ENCODE measurements around the gene ZNF417. TPM values are rescaled to one million over a fixed set of nuclear protein-coding genes. Genes with fewer than 3 reads are reported as not detected.

Gene ZNF417
- total RNA-seq, 1 donor from 2014 or later, result 16.2 TPM

GRCh38 chr19:57947419-57948134, 31.2 kb upstream of the ZNF417 start, which contains the start of gene ZNF256:
TSS of gene ZNF256 (minus strand) at chr19:57947706. CDS start at chr19:57947474, 232 bp downstream.
- no peak for TF ChIP-seq EZH2 (IDR thresholded peaks at IDR 0.05; ENCODE audit: insufficient read depth, low read length)
- TF ChIP-seq CTCF (IDR thresholded peaks at IDR 0.05; ENCODE audit: insufficient read depth, low read depth, low read length), result peak; percentile 52
- peak within 1 kb of the TSS; percentile 77 for H3K27ac Mint-ChIP-seq (ENCODE audit: unreplicated experiment)
- peak; percentile 9 for FAIRE-seq

GRCh38 chr19:57947088-57947418, 30.7 kb upstream of the ZNF417 start:
- peaks cover 38% of the 10 kb centered on the region for H3K9me3 Mint-ChIP-seq (ENCODE audit: unreplicated experiment)
- no peak for TF ChIP-seq EZH2 (IDR thresholded peaks at IDR 0.05; ENCODE audit: insufficient read depth, low read length)
- TF ChIP-seq CTCF (IDR thresholded peaks at IDR 0.05; ENCODE audit: insufficient read depth, low read depth, low read length), result no peak
- peaks cover 6% of the 10 kb centered on the region for H3K4me1 ChIP-seq (ENCODE audit: insufficient read depth, low read length)
- no peaks in the 10 kb centered on the region for H3K27me3 ChIP-seq (ENCODE audit: insufficient read depth, low read length)
- no peak overlapping the region for H3K27ac Mint-ChIP-seq (ENCODE audit: unreplicated experiment)
- H3K4me2 ChIP-seq (ENCODE audit: low read length), result peak overlapping the region; percentile 96
- FAIRE-seq (no peak), DNase-seq (ENCODE audit: low read depth) (no peak)
- peak overlapping the region; percentile 48 for H3K27ac ChIP-seq (ENCODE audit: low read depth, low read length)
- peak overlapping the region; percentile 80 for H3K4me3 ChIP-seq (ENCODE audit: insufficient read depth, low read depth, low read length)
- H3K36me3 ChIP-seq (ENCODE audit: insufficient read depth, low read length), result peaks cover 10% of the 10 kb centered on the region
- H3K4me1 Mint-ChIP-seq (ENCODE audit: low read depth, unreplicated experiment), result peaks cover 9% of the 10 kb centered on the region
- peaks cover 36% of the 10 kb centered on the region for H3K9me3 ChIP-seq (ENCODE audit: insufficient read depth, low read depth, low read length)
- H3K36me3 Mint-ChIP-seq (ENCODE audit: low read depth, unreplicated experiment), result peaks cover 33% of the 10 kb centered on the region
- peak overlapping the region; percentile 96 for H3K4me3 Mint-ChIP-seq (ENCODE audit: unreplicated experiment)
- H4K20me1 ChIP-seq (ENCODE audit: insufficient read depth, low read length), result peaks cover 8% of the 10 kb centered on the region
- H3K9ac ChIP-seq (ENCODE audit: low read length), result peak overlapping the region; percentile 87
- peak overlapping the region; percentile 91 for H2AFZ ChIP-seq (ENCODE audit: low read depth, low read length)
- no peaks in the 10 kb centered on the region for H3K27me3 Mint-ChIP-seq (ENCODE audit: low read depth, unreplicated experiment)
- H3K79me2 ChIP-seq (ENCODE audit: insufficient read depth, low read length), result peaks cover 49% of the 10 kb centered on the region

More at GRCh38 chr19:57947419-57948134, 31.2 kb upstream of the ZNF417 start, which contains the start of gene ZNF256:
- Histone ChIP-seq H4K20me1 (ENCODE audit: insufficient read depth, low read length) (peaks cover 8% of the 10 kb centered on the region), H2AFZ (ENCODE audit: low read depth, low read length) (peak within 1 kb of the TSS; percentile 91), H3K9ac (ENCODE audit: low read length) (peak within 1 kb of the TSS; percentile 87), H3K79me2 (ENCODE audit: insufficient read depth, low read length) (peaks cover 45% of the 10 kb centered on the region), H3K27me3 (ENCODE audit: insufficient read depth, low read length) (no peaks in the 10 kb centered on the region), H3K9me3 (ENCODE audit: insufficient read depth, low read depth, low read length) (peaks cover 31% of the 10 kb centered on the region), H3K27ac (ENCODE audit: low read depth, low read length) (peak within 1 kb of the TSS; percentile 48), H3K36me3 (ENCODE audit: insufficient read depth, low read length) (peaks cover 4% of the 10 kb centered on the region), H3K4me2 (ENCODE audit: low read length) (peak within 1 kb of the TSS; percentile 96), H3K4me3 (ENCODE audit: insufficient read depth, low read depth, low read length) (peak within 1 kb of the TSS; percentile 80), H3K4me1 (ENCODE audit: insufficient read depth, low read length) (peaks cover 6% of the 10 kb centered on the region)
- Mint-ChIP-seq H3K9me3 (ENCODE audit: unreplicated experiment) (peaks cover 34% of the 10 kb centered on the region), H3K4me1 (ENCODE audit: low read depth, unreplicated experiment) (peaks cover 9% of the 10 kb centered on the region), H3K27me3 (ENCODE audit: low read depth, unreplicated experiment) (no peaks in the 10 kb centered on the region), H3K4me3 (ENCODE audit: unreplicated experiment) (peak within 1 kb of the TSS; percentile 96), H3K36me3 (ENCODE audit: low read depth, unreplicated experiment) (peaks cover 28% of the 10 kb centered on the region)
- DNase-seq (ENCODE audit: low read depth), result peak; percentile 93

- H3K36me3 ChIP-seq (ENCODE audit: insufficient read depth, low read length), result peaks cover 17% of the 10 kb centered on the region
- H3K79me2 ChIP-seq (ENCODE audit: insufficient read depth, low read length), result peaks cover 49% of the 10 kb centered on the region
- Mint-ChIP-seq H3K27me3 (ENCODE audit: low read depth, unreplicated experiment) (no peaks in the 10 kb centered on the region), H3K4me1 (ENCODE audit: low read depth, unreplicated experiment) (peaks cover 9% of the 10 kb centered on the region), H3K27ac (ENCODE audit: unreplicated experiment) (peak overlapping the region; percentile 3), H3K9me3 (ENCODE audit: unreplicated experiment) (peaks cover 42% of the 10 kb centered on the region), H3K4me3 (ENCODE audit: unreplicated experiment) (peak overlapping the region; percentile 96), H3K36me3 (ENCODE audit: low read depth, unreplicated experiment) (peaks cover 40% of the 10 kb centered on the region)
- peaks cover 44% of the 10 kb centered on the region for H3K9me3 ChIP-seq (ENCODE audit: insufficient read depth, low read depth, low read length)
- H2AFZ ChIP-seq (ENCODE audit: low read depth, low read length), result no peak overlapping the region
- no peak overlapping the region for H3K27ac ChIP-seq (ENCODE audit: low read depth, low read length)
- H4K20me1 ChIP-seq (ENCODE audit: insufficient read depth, low read length), result peaks cover 8% of the 10 kb centered on the region
- FAIRE-seq, result no peak
- H3K4me2 ChIP-seq (ENCODE audit: low read length), result peak overlapping the region; percentile 96
- H3K27me3 ChIP-seq (ENCODE audit: insufficient read depth, low read length), result no peaks in the 10 kb centered on the region
- peaks cover 6% of the 10 kb centered on the region for H3K4me1 ChIP-seq (ENCODE audit: insufficient read depth, low read length)
- no peak for DNase-seq (ENCODE audit: low read depth)
- H3K4me3 ChIP-seq (ENCODE audit: insufficient read depth, low read depth, low read length), result peak overlapping the region; percentile 80
- TF ChIP-seq CTCF (IDR thresholded peaks at IDR 0.05; ENCODE audit: insufficient read depth, low read depth, low read length) (no peak), EZH2 (IDR thresholded peaks at IDR 0.05; ENCODE audit: insufficient read depth, low read length) (no peak)
- H3K9ac ChIP-seq (ENCODE audit: low read length), result no peak overlapping the region
These were observed 29.9 kb upstream of the ZNF417 start for GRCh38 chr19:57946316-57946715.

Data from astrocyte (in vitro differentiated cells and primary cell).